Neural progenitor cell (in vitro differentiated cells): Measurements from ENCODE around the gene CTNNBL1.

Source experiments
- EZH2 ChIP-seq: fragments of 200-600 bp; sonication (generic); IDR thresholded peaks from 2 replicates; pipeline ENCODE4 v1.6.1; 2017; ENCODE audit warnings: antibody characterized with exemption, mild to moderate bottlenecking, moderate library complexity
- EZH2phosphoT487 ChIP-seq: fragments of 200-600 bp; sonication (generic); IDR thresholded peaks from 2 replicates; pipeline ENCODE4 v1.6.1; 2017; ENCODE audit warnings: antibody characterized with exemption
- TF ChIP-seq, protein P1 (sequence below): fragments of 200-600 bp; sonication (generic); IDR thresholded peaks from 2 replicates; pipeline ENCODE4 v1.5.1; 2017; ENCODE audit warnings: antibody characterized with exemption, mild to moderate bottlenecking

GRCh38 chr20:37881601-37882343, 187.9 kb downstream of the CTNNBL1 start:
- TF ChIP-seq EZH2 (no peak), EZH2phosphoT487 (no peak)
- TF ChIP-seq, protein P1, sequence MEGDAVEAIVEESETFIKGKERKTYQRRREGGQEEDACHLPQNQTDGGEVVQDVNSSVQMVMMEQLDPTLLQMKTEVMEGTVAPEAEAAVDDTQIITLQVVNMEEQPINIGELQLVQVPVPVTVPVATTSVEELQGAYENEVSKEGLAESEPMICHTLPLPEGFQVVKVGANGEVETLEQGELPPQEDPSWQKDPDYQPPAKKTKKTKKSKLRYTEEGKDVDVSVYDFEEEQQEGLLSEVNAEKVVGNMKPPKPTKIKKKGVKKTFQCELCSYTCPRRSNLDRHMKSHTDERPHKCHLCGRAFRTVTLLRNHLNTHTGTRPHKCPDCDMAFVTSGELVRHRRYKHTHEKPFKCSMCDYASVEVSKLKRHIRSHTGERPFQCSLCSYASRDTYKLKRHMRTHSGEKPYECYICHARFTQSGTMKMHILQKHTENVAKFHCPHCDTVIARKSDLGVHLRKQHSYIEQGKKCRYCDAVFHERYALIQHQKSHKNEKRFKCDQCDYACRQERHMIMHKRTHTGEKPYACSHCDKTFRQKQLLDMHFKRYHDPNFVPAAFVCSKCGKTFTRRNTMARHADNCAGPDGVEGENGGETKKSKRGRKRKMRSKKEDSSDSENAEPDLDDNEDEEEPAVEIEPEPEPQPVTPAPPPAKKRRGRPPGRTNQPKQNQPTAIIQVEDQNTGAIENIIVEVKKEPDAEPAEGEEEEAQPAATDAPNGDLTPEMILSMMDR: no peak
